Suprapubic skin (tissue), 4 donors: ENCODE results near the gene PKP2.

Source experiments
- EP300 ChIP-seq: sonication (generic); formaldehyde crosslinking; IDR thresholded peaks from one replicate; pipeline ENCODE4 v1.6.1; 2017; ENCODE audit warnings: antibody characterized with exemption
- POLR2A ChIP-seq, 2 donors: fragments of 450-650 bp; IDR thresholded peaks; one replicate each; pipeline ENCODE4 v1.6.1; 2017; ENCODE audit warnings: antibody characterized with exemption in 2 of 2, mild to moderate bottlenecking in 2 of 2, moderate library complexity in 2 of 2
- POLR2AphosphoS5 ChIP-seq, 3 donors: sonication (generic); formaldehyde crosslinking; IDR thresholded peaks; one replicate each; pipeline ENCODE4 v1.6.1; 2017; ENCODE audit warnings: antibody characterized with exemption in 3 of 3
- TF ChIP-seq, protein P1 (sequence below), 2 donors: fragments of 200-600 bp in 1 of 2; fragments of 450-650 bp in 1 of 2; sonication (generic) in 1 of 2; IDR thresholded peaks; one replicate each; pipeline ENCODE4 v1.5.1; 2016 to 2019; ENCODE audit warnings: antibody characterized with exemption in 2 of 2, mild to moderate bottlenecking in 1 of 2, moderate library complexity in 1 of 2

- TF ChIP-seq, protein P1, sequence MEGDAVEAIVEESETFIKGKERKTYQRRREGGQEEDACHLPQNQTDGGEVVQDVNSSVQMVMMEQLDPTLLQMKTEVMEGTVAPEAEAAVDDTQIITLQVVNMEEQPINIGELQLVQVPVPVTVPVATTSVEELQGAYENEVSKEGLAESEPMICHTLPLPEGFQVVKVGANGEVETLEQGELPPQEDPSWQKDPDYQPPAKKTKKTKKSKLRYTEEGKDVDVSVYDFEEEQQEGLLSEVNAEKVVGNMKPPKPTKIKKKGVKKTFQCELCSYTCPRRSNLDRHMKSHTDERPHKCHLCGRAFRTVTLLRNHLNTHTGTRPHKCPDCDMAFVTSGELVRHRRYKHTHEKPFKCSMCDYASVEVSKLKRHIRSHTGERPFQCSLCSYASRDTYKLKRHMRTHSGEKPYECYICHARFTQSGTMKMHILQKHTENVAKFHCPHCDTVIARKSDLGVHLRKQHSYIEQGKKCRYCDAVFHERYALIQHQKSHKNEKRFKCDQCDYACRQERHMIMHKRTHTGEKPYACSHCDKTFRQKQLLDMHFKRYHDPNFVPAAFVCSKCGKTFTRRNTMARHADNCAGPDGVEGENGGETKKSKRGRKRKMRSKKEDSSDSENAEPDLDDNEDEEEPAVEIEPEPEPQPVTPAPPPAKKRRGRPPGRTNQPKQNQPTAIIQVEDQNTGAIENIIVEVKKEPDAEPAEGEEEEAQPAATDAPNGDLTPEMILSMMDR (IDR thresholded peaks at IDR 0.05) = no peak
- TF ChIP-seq POLR2A (IDR thresholded peaks at IDR 0.05) = no peak
- TF ChIP-seq EP300 = no peak
- no peak for TF ChIP-seq POLR2AphosphoS5 (IDR thresholded peaks at IDR 0.05)
Measured at GRCh38 chr12:32785557-32785956, 111.0 kb downstream of the PKP2 start.
